Kidney (tissue), 14 donors: ENCODE data around the gene INO80E. TPM values are rescaled to one million over a fixed set of nuclear protein-coding genes. Genes with fewer than 3 reads are reported as not detected.
A peak's percentile ranks its signal among the peaks of the same experiment; 100 is the strongest.

Source experiments
- DNase-seq, 5 donors: peaks; one replicate each; pipeline ENCODE4 v3.0.0-alpha.2; 2013 to 2020
- FAIRE-seq: peaks from 2 replicates; lab custom pipeline; 2012; peaks lifted over from hg19 to GRCh38; lab: Jason Lieb, UNC
- H3K27ac ChIP-seq, 2 donors: one replicate each; pipeline ENCODE4 v1.7.0; 2013; ENCODE audit warnings: low read depth in 2 of 2, low read length in 2 of 2, inconsistent platforms in 1 of 2
- H3K27me3 ChIP-seq: one replicate; pipeline ENCODE4 v1.7.1; 2013; ENCODE audit warnings: low read length, inconsistent platforms; ENCODE audit not compliant: control insufficient read depth, insufficient read depth
- H3K36me3 ChIP-seq, 3 donors: one replicate each; pipeline versions ENCODE4 v1.7.0 to v1.7.1; 2013; ENCODE audit warnings: low read length in 3 of 3, control low read depth in 1 of 3, inconsistent platforms in 1 of 3; ENCODE audit not compliant: insufficient read depth in 3 of 3, control insufficient read depth in 2 of 3
- H3K4me1 ChIP-seq, 3 donors: one replicate each; pipeline versions ENCODE4 v1.7.0 to v1.7.1; 2013; ENCODE audit warnings: low read length in 3 of 3, inconsistent platforms in 1 of 3, low read depth in 1 of 3; ENCODE audit not compliant: control insufficient read depth in 2 of 3, insufficient read depth in 2 of 3
- H3K4me3 ChIP-seq, 3 donors: one replicate each; pipeline versions ENCODE4 v1.7.0 to v1.8.1; 2013; ENCODE audit warnings: low read length in 3 of 3, control low read depth in 1 of 3, inconsistent platforms in 1 of 3
- H3K9ac ChIP-seq, 3 donors: one replicate each; pipeline versions ENCODE4 v1.7.0 to v1.7.1; 2013; ENCODE audit warnings: low read length in 3 of 3, control low read depth in 1 of 3, inconsistent platforms in 1 of 3
- H3K9me3 ChIP-seq, 3 donors: one replicate each; pipeline versions ENCODE4 v1.7.0 to v1.7.1; 2013; ENCODE audit warnings: low read length in 3 of 3, control low read depth in 1 of 3, inconsistent platforms in 1 of 3; ENCODE audit not compliant: control insufficient read depth in 2 of 3, insufficient read depth in 1 of 3
- intact Hi-C: fragments of 100-400 bp; cut with DNase I; formaldehyde crosslinking; loops from one replicate; pipeline ENCODE4 v1.11.1; 2022
- polyA plus RNA-seq: library from polyadenylated mRNA; stranded (reverse); fragments of 350-450 nt; fragmentation: Illumina TruSeq; extraction: RNeasy Lipid Tissue Mini Kit (QIAGEN cat#74804); gene quantifications from one replicate; pipeline ENCODE4 v1.2.3, GENCODE V29; 2014; ENCODE audit warnings: low read depth, low replicate concordance; ENCODE audit not compliant: insufficient read depth
- total RNA-seq: library from RNA; stranded (reverse); fragmentation: NEBNext Ultra II Directional; extraction: Animal tissue kit (Norgen Biotek cat#: 25700); gene quantifications from one replicate; pipeline ENCODE4 v1.2.1, GENCODE V29; 2021
- TF ChIP-seq, protein P1 (sequence below): IDR thresholded peaks from 3 replicates; pipeline ENCODE4 v1.5.1; 2012; ENCODE audit warnings: mild to moderate bottlenecking, moderate library complexity, borderline replicate concordance; ENCODE audit not compliant: insufficient read depth; ENCODE audit errors: extremely low read depth
- donor health status: control.
- donor health status: control.
- donor health status: control.
- donor health status: control.
- donor health status: control.
- donor health status: DM: yes; HTN: yes; CAD: no.
- donor health status: Normal renal cell carcinoma (clear cell type).

The INO80E gene
- total and polyA plus RNA-seq, 2 donors from 2014 or later = 52.7 to 74.1 TPM

GRCh38 chr16:29993191-29993902 is 2.7 kb upstream of the INO80E start:
- H3K27ac ChIP-seq = no peak overlapping the region
- no peak overlapping the region for H3K9ac ChIP-seq
- DNase-seq (peak in 1 of 5 donors; percentile 72), FAIRE-seq (no peak)
- H3K4me1 ChIP-seq = peaks cover 0 to 16% (median 14%) of the 10 kb centered on the region in 3 donors
- H3K27me3 ChIP-seq = no peaks in the 10 kb centered on the region
- no peak overlapping the region for H3K4me3 ChIP-seq
- intact Hi-C loops = no loop called here
- TF ChIP-seq, protein P1, sequence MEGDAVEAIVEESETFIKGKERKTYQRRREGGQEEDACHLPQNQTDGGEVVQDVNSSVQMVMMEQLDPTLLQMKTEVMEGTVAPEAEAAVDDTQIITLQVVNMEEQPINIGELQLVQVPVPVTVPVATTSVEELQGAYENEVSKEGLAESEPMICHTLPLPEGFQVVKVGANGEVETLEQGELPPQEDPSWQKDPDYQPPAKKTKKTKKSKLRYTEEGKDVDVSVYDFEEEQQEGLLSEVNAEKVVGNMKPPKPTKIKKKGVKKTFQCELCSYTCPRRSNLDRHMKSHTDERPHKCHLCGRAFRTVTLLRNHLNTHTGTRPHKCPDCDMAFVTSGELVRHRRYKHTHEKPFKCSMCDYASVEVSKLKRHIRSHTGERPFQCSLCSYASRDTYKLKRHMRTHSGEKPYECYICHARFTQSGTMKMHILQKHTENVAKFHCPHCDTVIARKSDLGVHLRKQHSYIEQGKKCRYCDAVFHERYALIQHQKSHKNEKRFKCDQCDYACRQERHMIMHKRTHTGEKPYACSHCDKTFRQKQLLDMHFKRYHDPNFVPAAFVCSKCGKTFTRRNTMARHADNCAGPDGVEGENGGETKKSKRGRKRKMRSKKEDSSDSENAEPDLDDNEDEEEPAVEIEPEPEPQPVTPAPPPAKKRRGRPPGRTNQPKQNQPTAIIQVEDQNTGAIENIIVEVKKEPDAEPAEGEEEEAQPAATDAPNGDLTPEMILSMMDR = no peak
- peaks cover 0 to 20% (median 13%) of the 10 kb centered on the region in 3 donors for H3K36me3 ChIP-seq
- no peaks in the 10 kb centered on the region for H3K9me3 ChIP-seq

DNA sequence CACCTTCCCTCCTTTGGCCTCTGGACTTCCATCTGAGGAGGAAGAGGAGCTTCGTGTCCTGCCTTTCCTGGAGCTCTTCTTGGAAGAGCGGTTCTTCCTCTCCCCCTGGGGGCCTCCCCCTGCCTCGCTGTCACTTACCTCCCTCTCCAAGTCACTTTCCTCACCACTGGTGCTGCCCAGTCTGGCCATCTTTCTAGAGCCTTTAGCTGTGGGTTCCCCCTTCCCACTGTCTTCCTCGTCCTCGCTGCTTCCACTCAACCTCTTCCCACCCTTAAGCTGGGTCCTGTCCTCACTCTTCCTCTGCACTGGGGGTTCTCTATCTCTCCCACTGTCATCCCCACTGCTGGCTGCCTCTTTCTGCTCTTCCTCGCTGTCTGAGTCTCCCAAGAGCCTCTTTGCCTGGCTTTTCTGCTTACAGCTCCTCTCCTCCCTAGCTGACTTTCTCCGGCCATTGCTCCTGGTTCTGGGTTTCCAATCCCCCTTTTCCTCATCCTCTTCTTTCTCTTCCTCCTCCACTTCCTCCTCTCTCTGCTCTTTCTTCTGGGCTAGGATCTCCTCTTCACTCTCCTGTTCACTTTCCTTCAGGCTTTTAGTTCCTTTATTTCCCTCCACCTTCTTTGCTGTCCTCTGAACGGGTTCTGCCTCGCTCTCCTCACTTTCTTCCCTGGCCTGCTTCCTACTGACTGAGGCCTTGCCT is 2.0 kb upstream of the INO80E start:
- intact Hi-C loops = no loop called here
- H3K4me1 ChIP-seq = peaks cover 0 to 16% (median 14%) of the 10 kb centered on the region in 3 donors
- no peak for DNase-seq
- TF ChIP-seq, protein P1 = no peak
- peak overlapping the region in 1 of 3 donors; percentile 99 for H3K4me3 ChIP-seq
- peaks cover 0 to 18% (median 7%) of the 10 kb centered on the region in 3 donors for H3K36me3 ChIP-seq
- no peaks in the 10 kb centered on the region for H3K9me3 ChIP-seq
- no peaks in the 10 kb centered on the region for H3K27me3 ChIP-seq
- no peak for FAIRE-seq
- no peak overlapping the region for H3K27ac ChIP-seq
- no peak overlapping the region for H3K9ac ChIP-seq

DNA sequence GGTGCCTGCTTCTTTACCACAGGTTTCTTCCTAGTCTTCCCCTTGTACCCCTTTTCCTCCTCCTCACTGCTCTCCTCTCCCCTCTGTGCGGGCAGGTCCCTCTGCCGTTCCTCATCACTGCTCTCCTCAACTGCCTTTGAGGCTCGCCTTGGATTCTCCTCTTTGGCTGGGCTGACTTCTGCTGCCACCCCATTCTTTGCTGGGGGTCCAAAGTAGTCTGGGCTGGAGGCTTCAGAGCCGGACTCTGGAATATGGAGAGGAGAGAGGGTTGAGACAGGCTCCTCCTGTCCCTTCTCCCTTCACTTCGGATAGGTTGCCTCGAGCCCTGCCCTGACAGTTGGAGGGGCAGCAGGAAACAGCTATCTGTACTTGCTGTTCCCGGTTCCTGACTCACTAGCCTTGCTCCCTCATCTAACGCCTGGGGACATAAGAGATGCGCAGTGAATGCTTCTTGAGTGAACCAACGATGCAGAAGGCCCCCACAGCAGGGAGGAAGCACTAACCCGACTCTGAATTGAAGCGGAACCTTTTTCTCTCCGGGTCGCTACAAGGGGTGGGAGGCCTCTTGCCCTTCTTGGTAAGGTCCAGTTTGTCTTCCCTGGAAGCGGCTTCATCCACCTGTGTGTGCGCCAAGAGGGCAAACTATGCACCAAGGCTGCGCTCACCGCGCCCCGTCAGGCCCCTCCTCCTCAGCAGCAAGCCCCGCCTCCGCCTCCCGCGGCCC is 1.3 kb upstream of the INO80E start:
- FAIRE-seq = no peak

More for the DNA sequence above, 1.3 kb upstream of the INO80E start:
- Histone ChIP-seq H3K9me3 (no peaks in the 10 kb centered on the region), H3K27ac (peak overlapping the region; percentile 98 to 99), H3K4me3 (peak overlapping the region; percentile 96 to 99 (median 98)), H3K36me3 (peaks cover 0 to 24% (median 5%) of the 10 kb centered on the region in 3 donors), H3K4me1 (peaks cover 0 to 16% (median 14%) of the 10 kb centered on the region in 3 donors), H3K27me3 (no peaks in the 10 kb centered on the region), H3K9ac (peak overlapping the region in 2 of 3 donors; percentile 80 to 99)
- DNase-seq = peak in 3 of 5 donors; percentile 67 to 88 (median 73)
- intact Hi-C loops = no loop called here
- TF ChIP-seq, protein P1 = no peak
